Naive thymus-derived CD4-positive, alpha-beta T cell (primary cell): Measurements from ENCODE around the gene DEF6. TPM values are rescaled to one million over a fixed set of nuclear protein-coding genes. Genes with fewer than 3 reads are reported as not detected.
A peak's percentile ranks its signal among the peaks of the same experiment; 100 is the strongest.

ENCODE experiments used
- ATAC-seq: fragments of 150-1000 bp; cut with Tn5 transposase; 2 replicates; pipeline ENCODE4 v1.10.0; 2021; ENCODE audit warnings: mild to moderate bottlenecking, moderate library complexity
- CTCF ChIA-PET: fragments of 350-600 bp; sonication (Branson Sonifier 250); formaldehyde crosslinking; loops from one replicate; lab custom pipeline; 2021; ENCODE audit warnings: antibody characterized with exemption; lab: Charles Lee
- POLR2A ChIA-PET: fragments of 350-600 bp; sonication (Branson Sonifier 250); formaldehyde crosslinking; loops from one replicate; lab custom pipeline; 2021; ENCODE audit warnings: antibody characterized with exemption, inconsistent platforms; lab: Charles Lee
- DNase-seq, 9 donors: peaks; one replicate each; pipeline versions ENCODE4 v3.0.0 to v3.0.0-alpha.2; 2020 to 2022; ENCODE audit warnings: mixed read lengths in 1 of 9
- H3K27ac ChIP-seq: one replicate; pipeline ENCODE4 v1.7.0; 2013; ENCODE audit warnings: mild to moderate bottlenecking, low read depth, low read length, moderate library complexity
- H3K27me3 ChIP-seq, 2 donors: one replicate each; pipeline ENCODE4 v1.7.0; 2013; ENCODE audit warnings: low read length in 2 of 2, mild to moderate bottlenecking in 2 of 2, moderate library complexity in 2 of 2; ENCODE audit not compliant: control insufficient read depth in 2 of 2, insufficient read depth in 2 of 2
- H3K36me3 ChIP-seq, 3 experiments: 1 replicate in 2 of 3; 2 replicates in 1 of 3; pipeline ENCODE4 v1.7.0; 2013; ENCODE audit warnings: low read length in 3 of 3, mild to moderate bottlenecking in 3 of 3, moderate library complexity in 1 of 3; ENCODE audit not compliant: insufficient read depth in 3 of 3, control insufficient read depth in 2 of 3
- H3K4me1 ChIP-seq, 2 donors: one replicate each; pipeline ENCODE4 v1.7.0; 2013; ENCODE audit warnings: low read length in 2 of 2, mild to moderate bottlenecking in 2 of 2, moderate library complexity in 1 of 2; ENCODE audit not compliant: control insufficient read depth in 2 of 2, insufficient read depth in 2 of 2
- H3K4me3 ChIP-seq: 2 replicates; pipeline ENCODE4 v1.7.0; 2013; ENCODE audit warnings: mild to moderate bottlenecking, low read length
- H3K9me3 ChIP-seq, 3 experiments: 1 replicate in 2 of 3; 2 replicates in 1 of 3; pipeline ENCODE4 v1.7.0; 2013; ENCODE audit warnings: low read length in 3 of 3; ENCODE audit not compliant: control insufficient read depth in 2 of 3
- H3K27ac Mint-ChIP-seq, 9 donors: one replicate each; pipeline ENCODE4 v1.8.0; 2020 to 2022; ENCODE audit warnings: mixed read lengths in 9 of 9, mild to moderate bottlenecking in 8 of 9, moderate library complexity in 5 of 9, inconsistent platforms in 2 of 9
- H3K27me3 Mint-ChIP-seq, 5 donors: one replicate each; pipeline ENCODE4 v1.8.0; 2021 to 2022; ENCODE audit warnings: mixed read lengths in 5 of 5, mild to moderate bottlenecking in 1 of 5
- H3K36me3 Mint-ChIP-seq, 5 donors: one replicate each; pipeline ENCODE4 v1.8.0; 2020 to 2022; ENCODE audit warnings: mixed read lengths in 5 of 5, mild to moderate bottlenecking in 3 of 5, inconsistent platforms in 1 of 5
- H3K4me1 Mint-ChIP-seq, 7 donors: one replicate each; pipeline ENCODE4 v1.8.0; 2020 to 2022; ENCODE audit warnings: mixed read lengths in 7 of 7, mild to moderate bottlenecking in 3 of 7, inconsistent platforms in 1 of 7
- H3K4me3 Mint-ChIP-seq, 10 donors: one replicate each; pipeline ENCODE4 v1.8.0; 2020 to 2022; ENCODE audit warnings: mild to moderate bottlenecking in 10 of 10, mixed read lengths in 10 of 10, moderate library complexity in 6 of 10, inconsistent platforms in 2 of 10
- H3K9me3 Mint-ChIP-seq, 11 donors: one replicate each; pipeline ENCODE4 v1.8.0; 2020 to 2022; ENCODE audit warnings: mixed read lengths in 11 of 11, mild to moderate bottlenecking in 4 of 11, inconsistent platforms in 1 of 11, moderate library complexity in 1 of 11
- intact Hi-C, 2 donors: fragments of 100-400 bp; cut with micrococcal nuclease; formaldehyde crosslinking; loops; one replicate each; pipeline ENCODE4 v1.15.1; 2023
- polyA plus RNA-seq, 2 donors: library from polyadenylated mRNA; unstranded; fragments of 300-500 nt; fragmentation: Illumina TruSeq; gene quantifications; one replicate each; pipeline ENCODE4 v1.2.3, GENCODE V29; 2021
- total RNA-seq, 6 experiments: library from RNA in 5 of 6; stranded (reverse) in 5 of 6; gene quantifications; 1 replicate in 5 of 6; 2 replicates in 1 of 6; pipeline ENCODE4 v1.2.3 and lab custom pipeline; 2021 to 2026

DEF6 gene
- total and polyA plus RNA-seq, 7 experiments from 2014 or later: 113 to 250 (median 225) TPM

DNA sequence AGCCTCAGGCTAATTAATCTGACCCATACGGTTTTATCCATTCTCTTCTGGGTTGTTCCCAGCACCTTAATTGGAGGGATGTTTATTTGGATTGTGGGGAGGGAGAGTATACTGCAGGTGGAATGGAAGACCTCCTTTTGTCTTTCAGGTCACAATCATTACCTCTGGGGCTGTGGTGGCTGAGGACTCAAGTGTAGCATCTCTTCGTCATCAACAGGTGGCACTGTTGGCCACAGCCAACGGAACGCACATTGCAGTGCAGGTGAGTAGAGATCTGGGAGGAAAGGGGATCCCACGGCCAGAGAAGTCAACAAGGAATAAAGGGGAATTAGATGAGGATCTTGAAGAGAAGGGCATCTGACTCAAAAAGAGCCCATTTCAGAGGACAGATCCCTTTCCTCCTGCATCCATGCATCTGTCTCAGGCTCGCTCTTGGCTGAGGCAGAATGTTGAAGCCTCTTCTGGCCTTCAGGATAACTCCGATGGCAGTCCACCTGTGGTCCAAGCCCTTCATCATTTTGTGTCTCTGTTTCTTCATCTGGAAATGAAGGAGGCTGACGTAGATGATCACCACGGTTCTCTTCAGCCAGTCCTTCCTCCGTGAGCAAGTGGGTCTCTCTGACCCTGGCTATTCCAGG lies 3.2 kb upstream of the DEF6 start:
- Histone ChIP-seq H3K27ac (no peak overlapping the region), H3K9me3 (no peaks in the 10 kb centered on the region), H3K36me3 (peaks cover 0 to 78% (median 1%) of the 10 kb centered on the region in 3 experiments), H3K4me3 (no peak overlapping the region), H3K4me1 (peaks cover 5 to 14% of the 10 kb centered on the region in 2 donors), H3K27me3 (no peaks in the 10 kb centered on the region)
- no peaks in the 10 kb centered on the region for H3K27me3 Mint-ChIP-seq
- POLR2A ChIA-PET: interaction anchor here (2.3 to 9.6 kb wide), 2 partner anchors 28 to 174 kb away, joined by 8 to 318 read pairs; partner anchors contain the start of gene RPL10A
- CTCF ChIA-PET: interaction anchor here (0.7 to 12.9 kb wide), 13 partner anchors 9 to 443 kb away, joined by 3 to 346 read pairs (median 4); partner anchors contain the start of genes ARMC12 and PPARD
- intact Hi-C loops: loop anchor here in 1 of 2 donors (1.0 kb wide), 3 partner anchors 228 to 443 kb away; partner anchors contain the start of gene ARMC12
- DNase-seq: peak in 7 of 9 donors; percentile 33 to 65 (median 52)
- peaks cover 8 to 39% (median 12%) of the 10 kb centered on the region in 5 donors for H3K36me3 Mint-ChIP-seq
- peak overlapping the region in 6 of 9 donors; percentile 1 to 84 (median 42) for H3K27ac Mint-ChIP-seq
- H3K4me1 Mint-ChIP-seq: peaks cover 8 to 22% (median 16%) of the 10 kb centered on the region in 7 donors
- H3K9me3 Mint-ChIP-seq: no peaks in the 10 kb centered on the region
- ATAC-seq: peak; percentile 54
- H3K4me3 Mint-ChIP-seq: peak overlapping the region in 3 of 10 donors; percentile 4 to 54 (median 21)

DNA sequence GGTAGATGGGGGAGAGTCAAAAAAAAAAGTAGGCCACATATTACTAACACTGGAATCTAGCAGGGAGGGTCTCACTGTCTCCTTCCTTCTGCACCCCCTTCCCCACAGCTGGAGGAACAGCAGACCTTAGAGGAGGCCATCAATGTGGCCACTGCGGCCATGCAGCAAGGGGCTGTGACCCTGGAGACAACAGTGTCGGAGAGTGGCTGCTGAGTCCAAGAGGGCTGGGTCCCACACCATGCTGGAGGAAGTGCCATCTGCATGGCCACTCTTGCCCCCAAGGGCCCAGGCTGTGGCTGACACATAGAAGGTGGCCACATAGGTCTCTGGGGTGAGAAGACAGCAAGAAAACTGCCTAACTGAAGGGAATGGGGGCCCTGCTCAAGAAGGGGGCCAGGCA lies 2.6 kb upstream of the DEF6 start:
- Mint-ChIP-seq H3K9me3 (no peaks in the 10 kb centered on the region), H3K4me3 (peak overlapping the region in 1 of 10 donors; percentile 45), H3K27me3 (no peaks in the 10 kb centered on the region), H3K4me1 (peaks cover 14 to 26% (median 21%) of the 10 kb centered on the region in 7 donors), H3K27ac (no peak overlapping the region), H3K36me3 (peaks cover 12 to 40% (median 13%) of the 10 kb centered on the region in 5 donors)
- H3K27ac ChIP-seq: no peak overlapping the region
- POLR2A ChIA-PET: interaction anchor here (1.8 to 9.6 kb wide), 3 partner anchors 28 to 174 kb away, joined by 8 to 318 read pairs (median 19); partner anchors contain the start of genes FANCE and RPL10A
- intact Hi-C loops: no loop called here
- H3K9me3 ChIP-seq: no peaks in the 10 kb centered on the region
- CTCF ChIA-PET: interaction anchor here (1.0 to 12.9 kb wide), 10 partner anchors 18 to 278 kb away, joined by 3 to 346 read pairs (median 8); partner anchors contain the start of gene PPARD
- DNase-seq (no peak), ATAC-seq (no peak)
- H3K27me3 ChIP-seq: no peaks in the 10 kb centered on the region
- no peak overlapping the region for H3K4me3 ChIP-seq
- peaks cover 6 to 20% of the 10 kb centered on the region in 2 donors for H3K4me1 ChIP-seq
- peaks cover 0 to 72% (median 0%) of the 10 kb centered on the region in 3 experiments for H3K36me3 ChIP-seq

DNA sequence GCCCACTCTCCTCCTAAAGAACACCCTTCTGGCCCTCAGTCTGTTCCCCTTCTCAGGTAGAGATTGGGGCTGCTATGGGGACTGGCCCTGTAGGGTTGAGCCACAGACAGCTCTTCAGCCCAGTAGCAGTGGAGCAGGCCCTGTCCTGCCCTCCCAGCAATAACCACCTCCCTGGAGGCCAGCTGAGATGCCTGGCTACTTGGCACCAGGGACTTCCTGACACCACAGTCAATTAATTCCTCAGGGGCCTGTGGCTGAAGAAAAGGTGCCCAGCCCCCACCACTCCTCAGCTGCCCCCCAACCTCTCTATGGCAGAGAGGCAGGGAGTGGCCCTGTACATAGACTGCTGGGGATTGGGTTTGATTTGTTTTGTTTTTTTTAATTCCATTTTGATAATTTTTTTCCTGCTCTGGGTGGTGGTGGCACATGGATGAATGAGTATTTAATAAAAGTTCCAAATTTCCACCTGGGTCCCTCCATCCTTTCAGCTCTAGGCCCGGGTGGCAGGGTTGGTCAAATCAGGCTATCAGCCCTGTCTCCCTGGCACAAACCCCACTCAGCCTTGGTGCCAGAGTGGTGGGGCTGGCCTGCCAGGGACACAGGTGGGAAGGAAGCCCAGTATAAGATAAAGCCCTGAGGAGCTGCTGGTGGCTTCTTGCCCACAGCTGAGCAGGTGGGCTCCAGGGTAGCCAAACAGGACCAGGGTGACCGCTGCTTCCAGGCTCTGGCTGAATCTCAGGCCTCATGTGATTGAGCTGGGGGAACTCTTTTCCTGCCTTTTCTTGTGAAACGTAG lies 1.9 kb upstream of the DEF6 start:
- H3K27me3 ChIP-seq: no peaks in the 10 kb centered on the region
- no peaks in the 10 kb centered on the region for H3K27me3 Mint-ChIP-seq
- ChIA-PET POLR2A (interaction anchor here (0.8 to 9.6 kb wide), 8 partner anchors 15 to 176 kb away, joined by 3 to 318 read pairs (median 8); partner anchors contain the start of genes FANCE, RPL10A and ZNF76), CTCF (interaction anchor here (0.5 to 12.9 kb wide), 25 partner anchors 8 to 1603 kb away, joined by 3 to 346 read pairs (median 4); partner anchors contain the start of genes PPARD and RPL10A)
- H3K36me3 Mint-ChIP-seq: peaks cover 13 to 36% (median 18%) of the 10 kb centered on the region in 5 donors
- H3K27ac ChIP-seq: no peak overlapping the region
- no peaks in the 10 kb centered on the region for H3K9me3 Mint-ChIP-seq
- intact Hi-C loops: no loop called here
- H3K27ac Mint-ChIP-seq: peak overlapping the region in 3 of 9 donors; percentile 21 to 93 (median 32)
- no peak overlapping the region for H3K4me3 ChIP-seq
- H3K4me1 ChIP-seq: peaks cover 13 to 27% of the 10 kb centered on the region in 2 donors
- H3K4me3 Mint-ChIP-seq: no peak overlapping the region
- DNase-seq (no peak), ATAC-seq (no peak)
- H3K4me1 Mint-ChIP-seq: peaks cover 21 to 33% (median 27%) of the 10 kb centered on the region in 7 donors
- peaks cover 0 to 65% (median 0%) of the 10 kb centered on the region in 3 experiments for H3K36me3 ChIP-seq
- no peaks in the 10 kb centered on the region for H3K9me3 ChIP-seq

DNA sequence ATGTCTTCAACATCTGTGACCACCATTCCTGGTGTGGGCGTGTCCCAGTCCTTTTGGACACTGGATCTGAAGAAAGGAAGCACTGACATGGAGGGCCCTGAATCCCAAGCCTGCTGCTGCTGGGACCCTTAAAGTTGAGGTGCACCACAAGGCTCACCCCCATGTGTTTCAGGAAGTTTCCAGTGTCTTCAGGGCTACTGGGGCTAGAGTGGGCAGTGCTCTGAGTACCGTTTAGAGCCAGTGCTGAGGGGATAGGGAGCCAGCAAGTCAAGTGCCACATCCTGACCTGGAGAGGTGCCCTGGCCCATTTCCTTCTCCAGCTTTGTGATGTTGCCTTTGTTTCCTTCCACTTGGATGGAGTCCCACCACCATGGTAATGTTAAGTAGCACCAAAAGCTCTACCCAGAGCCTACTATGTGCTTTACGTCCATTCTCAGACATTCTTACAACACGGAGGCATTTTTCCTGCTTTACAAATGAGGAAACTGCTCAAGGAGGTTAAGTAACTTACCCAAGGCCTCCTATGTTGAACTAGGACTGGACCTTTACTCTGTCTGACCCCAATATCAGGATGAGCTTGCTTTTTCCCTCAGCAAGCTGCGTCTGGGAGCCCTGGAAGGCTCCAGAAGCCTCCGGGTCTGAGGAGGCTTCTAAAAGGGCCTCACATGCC lies 552 bp upstream of the DEF6 start:
- Histone ChIP-seq H3K9me3 (no peaks in the 10 kb centered on the region), H3K4me3 (peak overlapping the region; percentile 95), H3K27me3 (no peaks in the 10 kb centered on the region), H3K27ac (peak overlapping the region; percentile 91), H3K36me3 (peaks cover 0 to 52% (median 0%) of the 10 kb centered on the region in 3 experiments), H3K4me1 (peaks cover 26 to 41% of the 10 kb centered on the region in 2 donors)
- H3K27me3 Mint-ChIP-seq: no peaks in the 10 kb centered on the region
- intact Hi-C loops: loop anchor here (1.0 kb wide), 7 partner anchors 30 to 440 kb away; partner anchors contain the start of genes PPARD (in 2 of the 2), RPL10A (in 2 of the 2) and ARMC12 (in 1 of the 2)
- no peaks in the 10 kb centered on the region for H3K9me3 Mint-ChIP-seq
- ATAC-seq: no peak
- H3K4me1 Mint-ChIP-seq: peaks cover 22 to 46% (median 37%) of the 10 kb centered on the region in 7 donors
- no peak for DNase-seq
- peak overlapping the region; percentile 57 to 99 (median 91) for H3K27ac Mint-ChIP-seq
- peak overlapping the region; percentile 84 to 100 (median 90) for H3K4me3 Mint-ChIP-seq
- CTCF ChIA-PET: interaction anchor here (0.6 to 12.9 kb wide), 26 partner anchors 9 to 506 kb away, joined by 3 to 346 read pairs (median 5); partner anchors contain the start of genes ARMC12, FANCE, PPARD and RPL10A
- peaks cover 11 to 33% (median 14%) of the 10 kb centered on the region in 5 donors for H3K36me3 Mint-ChIP-seq
- POLR2A ChIA-PET: interaction anchor here (0.5 to 9.6 kb wide), 13 partner anchors 14 to 1221 kb away, joined by 3 to 318 read pairs (median 5); partner anchors contain the start of genes FANCE, RPL10A and ZNF76

DNA sequence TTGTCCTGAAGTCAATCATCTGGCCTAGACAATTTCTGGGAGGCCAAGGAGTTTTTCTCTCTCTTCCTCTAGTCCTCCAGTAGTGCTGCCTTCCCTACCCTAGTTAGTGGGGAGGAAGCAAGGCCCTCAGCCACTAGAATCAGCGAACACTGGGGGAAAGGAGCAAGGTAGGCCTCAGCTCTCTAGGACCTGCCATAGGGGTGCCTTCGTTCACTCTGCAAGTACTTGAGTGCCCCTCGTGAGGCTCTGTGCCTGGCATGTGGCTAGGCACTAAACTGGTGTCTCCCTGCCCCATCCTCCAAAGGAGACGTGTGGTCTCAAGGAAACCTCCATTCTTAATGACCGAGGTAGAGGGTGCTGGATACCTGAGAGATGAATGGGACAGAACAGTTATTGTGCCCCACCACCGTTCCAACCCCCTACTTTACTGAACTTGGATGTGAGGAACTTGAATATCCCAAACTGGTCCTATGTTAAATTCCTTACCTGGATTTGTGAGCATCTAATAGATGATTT lies 1.1 kb downstream of the DEF6 start:
- H3K9me3 Mint-ChIP-seq: no peaks in the 10 kb centered on the region
- H3K27me3 ChIP-seq: no peaks in the 10 kb centered on the region
- H3K4me1 Mint-ChIP-seq: peaks cover 36 to 61% (median 53%) of the 10 kb centered on the region in 7 donors
- DNase-seq (peak in 5 of 9 donors; percentile 15 to 28 (median 25)), ATAC-seq (no peak)
- H3K4me3 Mint-ChIP-seq: peak overlapping the region; percentile 84 to 100 (median 90)
- H3K9me3 ChIP-seq: no peaks in the 10 kb centered on the region
- H3K27ac Mint-ChIP-seq: peak overlapping the region; percentile 81 to 100 (median 98)
- peak overlapping the region; percentile 95 for H3K4me3 ChIP-seq
- intact Hi-C loops: loop anchor here (1.0 to 2.0 kb wide), 2 partner anchors 13 to 14 kb away; no protein-coding TSS in a partner anchor
- H3K36me3 Mint-ChIP-seq: peaks cover 10 to 44% (median 24%) of the 10 kb centered on the region in 5 donors
- ChIA-PET POLR2A (interaction anchor here (0.6 to 9.6 kb wide), 10 partner anchors 12 to 175 kb away, joined by 3 to 318 read pairs (median 8); partner anchors contain the start of genes FANCE, PPARD and RPL10A), CTCF (interaction anchor here (0.6 to 12.9 kb wide), 10 partner anchors 13 to 234 kb away, joined by 3 to 346 read pairs (median 7); partner anchors contain the start of genes FANCE, PPARD and RPL10A)
- no peaks in the 10 kb centered on the region for H3K27me3 Mint-ChIP-seq
- peaks cover 0 to 35% (median 0%) of the 10 kb centered on the region in 3 experiments for H3K36me3 ChIP-seq
- peak overlapping the region; percentile 91 for H3K27ac ChIP-seq
- H3K4me1 ChIP-seq: peaks cover 38 to 51% of the 10 kb centered on the region in 2 donors
